ENCODE data around the gene AKNA. TPM values are rescaled to one million over a fixed set of nuclear protein-coding genes. Genes with fewer than 3 reads are reported as not detected.

AKNA gene
- total RNA-seq, 1 experiment from 2014 or later: 29.3 TPM

- no peak for ATAC-seq
- no peaks in the 10 kb centered on the region for H3K9me3 Mint-ChIP-seq
- no peak overlapping the region for H3K27ac Mint-ChIP-seq
- TF ChIP-seq ATF1 (CRISPR knock-in tag; IDR thresholded peaks at IDR 0.05): 0 out of 2 replicates have a peak, but pooled peaks have one; percentile 47
- TF ChIP-seq MLX (CRISPR knock-in tag; IDR thresholded peaks at IDR 0.05): no peak
- ChIA-PET CTCF (no interaction called here), POLR2A (no interaction called here)
- no peaks in the 10 kb centered on the region for H3K27me3 Mint-ChIP-seq (ENCODE audit: low read depth)
- peaks cover 4% of the 10 kb centered on the region for H3K4me1 Mint-ChIP-seq
- H3K36me3 Mint-ChIP-seq: peaks cover 44% of the 10 kb centered on the region
- no peak for DNase-seq (ENCODE audit: low spot score)
- no peak overlapping the region for H3K4me3 Mint-ChIP-seq
Measured at GRCh38 chr9:114343471-114344187, 44.2 kb downstream of the AKNA start.

GRCh38 chr9:114342755-114343440 is 44.9 kb downstream of the AKNA start:
- H3K27me3 Mint-ChIP-seq (ENCODE audit: low read depth): no peaks in the 10 kb centered on the region
- H3K4me1 Mint-ChIP-seq: no peaks in the 10 kb centered on the region
- H3K9me3 Mint-ChIP-seq: no peaks in the 10 kb centered on the region
- ChIA-PET POLR2A (no interaction called here), CTCF (no interaction called here)
- no peak for DNase-seq (ENCODE audit: low spot score)
- H3K27ac Mint-ChIP-seq: no peak overlapping the region
- TF ChIP-seq ESRRA (CRISPR knock-in tag; IDR thresholded peaks at IDR 0.05; ENCODE audit: borderline replicate concordance) (no peak), ZNF232 (CRISPR knock-in tag; IDR thresholded peaks at IDR 0.05) (no peak), ZNF512 (CRISPR knock-in tag; IDR thresholded peaks at IDR 0.05; ENCODE audit: borderline replicate concordance) (no peak), SOX15 (CRISPR knock-in tag; IDR thresholded peaks at IDR 0.05) (no peak), PREB (CRISPR knock-in tag; IDR thresholded peaks at IDR 0.05; ENCODE audit: borderline replicate concordance) (no peak), JAZF1 (CRISPR knock-in tag; IDR thresholded peaks at IDR 0.05) (no peak), AR (CRISPR knock-in tag; IDR thresholded peaks at IDR 0.05) (no peak), HMGA2 (CRISPR knock-in tag; IDR thresholded peaks at IDR 0.05) (no peak)
- no peak for ATAC-seq
- peaks cover 44% of the 10 kb centered on the region for H3K36me3 Mint-ChIP-seq
- H3K4me3 Mint-ChIP-seq: no peak overlapping the region

- Mint-ChIP-seq H3K36me3 (peaks cover 47% of the 10 kb centered on the region), H3K27ac (no peak overlapping the region; the same call in 1 of the 2 replicates)
- no peak for ATAC-seq
- no peak for TF ChIP-seq ZBTB43 (CRISPR knock-in tag; IDR thresholded peaks at IDR 0.05)
- no peak for TF ChIP-seq MXD4 (CRISPR knock-in tag; IDR thresholded peaks at IDR 0.05; ENCODE audit: borderline replicate concordance)
- no peak for TF ChIP-seq ZNF219 (CRISPR knock-in tag; IDR thresholded peaks at IDR 0.05; ENCODE audit: borderline replicate concordance)
- no peak for TF ChIP-seq JUN (CRISPR knock-in tag; IDR thresholded peaks at IDR 0.05)
- TF ChIP-seq GRHL2 (CRISPR knock-in tag; IDR thresholded peaks at IDR 0.05; ENCODE audit: insufficient replicate concordance, severe bottlenecking): no peak
- no peak for TF ChIP-seq USF2 (CRISPR knock-in tag; IDR thresholded peaks at IDR 0.05)
- TF ChIP-seq FOXP1 (CRISPR knock-in tag; IDR thresholded peaks at IDR 0.05; ENCODE audit: borderline replicate concordance): no peak
- no peak for TF ChIP-seq SOX15 (CRISPR knock-in tag; IDR thresholded peaks at IDR 0.05)
- no peak for TF ChIP-seq ZNF423 (CRISPR knock-in tag; IDR thresholded peaks at IDR 0.05)
- TF ChIP-seq KAT7 (CRISPR knock-in tag; IDR thresholded peaks at IDR 0.05; ENCODE audit: borderline replicate concordance): no peak
- TF ChIP-seq EMX1 (CRISPR knock-in tag; IDR thresholded peaks at IDR 0.05): no peak
Measured at GRCh38 chr9:114341991-114342390, 45.8 kb downstream of the AKNA start.

More at GRCh38 chr9:114341991-114342390, 45.8 kb downstream of the AKNA start:
- Mint-ChIP-seq H3K27me3 (ENCODE audit: low read depth) (no peaks in the 10 kb centered on the region), H3K4me1 (no peaks in the 10 kb centered on the region), H3K9me3 (no peaks in the 10 kb centered on the region), H3K4me3 (no peak overlapping the region)
- CTCF ChIA-PET: no interaction called here
- DNase-seq (ENCODE audit: low spot score): no peak
- POLR2A ChIA-PET: no interaction called here
